GM18517 (cell line): ENCODE results near the gene STOM.

ENCODE experiments used
- ATAC-seq: cut with Tn5 transposase; IDR thresholded peaks from one replicate; pipeline ENCODE4 v1.9.1; 2021; ENCODE audit warnings: mild to moderate bottlenecking, moderate library complexity; ENCODE audit not compliant: unreplicated experiment

STOM gene

DNA sequence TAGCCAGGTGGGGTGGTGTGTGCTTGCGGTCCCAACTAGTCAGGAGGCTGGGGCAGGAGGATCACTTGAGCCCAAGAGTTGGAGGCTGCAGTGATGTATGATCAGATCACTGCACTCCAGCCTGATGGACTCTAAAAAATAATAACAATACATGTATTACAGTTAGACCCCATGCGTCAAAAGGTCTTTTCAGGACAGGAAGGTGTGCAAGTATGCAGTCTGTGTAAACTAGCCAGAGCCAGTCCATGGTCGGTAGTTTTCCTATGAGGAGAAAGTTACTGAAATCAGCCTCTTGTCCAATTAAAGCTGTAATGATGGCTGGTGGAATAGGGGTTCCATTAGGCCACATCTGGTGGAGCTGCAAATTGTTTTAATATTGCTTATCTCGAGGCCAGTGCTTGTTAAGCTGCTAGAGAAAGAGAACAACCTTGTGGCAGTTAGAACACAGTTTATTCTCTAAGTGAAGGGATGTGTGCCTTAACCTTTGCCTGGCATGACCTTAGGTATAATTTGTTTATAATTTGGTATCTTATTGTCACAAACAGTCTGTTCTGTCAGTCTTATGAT is 1.5 kb upstream of the STOM start:
- ATAC-seq = no peak

DNA sequence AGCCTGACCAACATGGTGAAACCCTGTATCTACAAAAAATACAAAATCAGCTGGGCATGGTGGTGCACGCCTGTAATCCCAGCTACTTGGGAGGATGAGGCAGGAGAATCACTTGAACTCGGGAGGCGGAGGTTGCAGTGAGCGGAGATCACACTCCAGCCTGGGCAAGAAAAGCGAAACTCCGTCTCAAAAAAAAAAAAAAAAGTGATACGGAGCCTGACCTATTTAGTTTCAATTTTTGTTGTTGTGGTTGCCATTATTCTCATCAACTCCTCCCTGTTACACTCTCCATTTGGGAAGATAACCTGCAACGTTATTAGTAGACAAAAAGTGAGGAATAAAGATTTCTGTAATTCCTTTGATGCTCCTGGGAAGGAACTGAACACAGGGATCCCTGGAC is 1.3 kb downstream of the STOM start:
- no peak for ATAC-seq

DNA sequence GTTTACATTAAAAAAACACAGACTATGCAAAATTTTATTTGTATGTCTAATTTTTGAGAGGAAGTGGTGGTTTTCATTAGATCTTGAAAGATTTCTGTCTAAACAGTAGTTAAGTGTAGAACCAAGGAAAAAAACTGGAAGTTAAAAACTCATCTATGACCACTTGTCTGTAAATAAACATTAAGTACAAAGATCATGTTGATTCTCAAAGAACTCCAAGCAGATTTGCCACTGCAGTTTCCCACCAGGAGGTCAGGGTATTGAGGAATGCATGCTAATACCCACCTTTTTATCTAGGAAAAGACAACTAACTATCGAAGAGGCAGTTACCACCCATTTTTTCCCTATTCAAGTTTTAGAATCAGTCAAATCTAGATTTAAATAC is 1.9 kb downstream of the STOM start:
- ATAC-seq = no peak

DNA sequence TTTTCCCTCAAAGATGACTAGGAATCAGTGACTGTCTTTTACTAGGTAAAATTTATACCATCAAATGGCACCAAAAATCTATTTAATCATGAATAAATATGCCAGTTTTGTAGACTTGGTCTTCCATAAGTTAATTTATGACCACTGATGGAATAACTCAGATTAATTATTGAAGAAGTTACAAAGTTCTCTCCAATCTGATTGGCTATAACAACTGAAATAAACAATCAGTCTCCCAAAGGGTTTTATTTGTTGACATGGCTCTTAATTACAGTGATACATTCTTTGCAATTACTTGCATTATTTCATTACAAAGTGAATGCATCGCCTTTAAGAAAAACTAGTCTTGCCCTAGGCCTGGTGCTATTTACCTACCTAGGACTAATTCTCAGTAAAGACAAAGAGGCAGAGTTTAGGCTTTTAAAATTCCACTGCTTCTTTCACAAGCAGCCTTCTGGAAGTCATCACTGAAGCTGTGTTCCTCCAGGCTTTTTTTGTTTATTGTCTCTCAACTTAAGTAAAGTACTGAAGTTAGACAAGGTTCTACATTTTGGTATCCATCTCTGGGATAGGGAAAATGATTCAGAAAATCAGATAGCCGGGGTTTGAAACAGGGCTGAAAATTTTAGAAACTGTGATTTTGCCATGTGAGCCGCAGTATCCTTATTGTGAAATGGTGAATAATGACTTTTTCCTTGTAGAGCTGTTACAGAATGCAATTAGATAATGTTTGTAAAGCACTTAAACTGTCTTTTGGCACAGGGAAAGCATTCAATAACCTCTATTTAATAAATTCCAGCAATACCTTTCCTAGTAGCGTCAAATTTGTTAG is 2.5 kb downstream of the STOM start:
- no peak for ATAC-seq

DNA sequence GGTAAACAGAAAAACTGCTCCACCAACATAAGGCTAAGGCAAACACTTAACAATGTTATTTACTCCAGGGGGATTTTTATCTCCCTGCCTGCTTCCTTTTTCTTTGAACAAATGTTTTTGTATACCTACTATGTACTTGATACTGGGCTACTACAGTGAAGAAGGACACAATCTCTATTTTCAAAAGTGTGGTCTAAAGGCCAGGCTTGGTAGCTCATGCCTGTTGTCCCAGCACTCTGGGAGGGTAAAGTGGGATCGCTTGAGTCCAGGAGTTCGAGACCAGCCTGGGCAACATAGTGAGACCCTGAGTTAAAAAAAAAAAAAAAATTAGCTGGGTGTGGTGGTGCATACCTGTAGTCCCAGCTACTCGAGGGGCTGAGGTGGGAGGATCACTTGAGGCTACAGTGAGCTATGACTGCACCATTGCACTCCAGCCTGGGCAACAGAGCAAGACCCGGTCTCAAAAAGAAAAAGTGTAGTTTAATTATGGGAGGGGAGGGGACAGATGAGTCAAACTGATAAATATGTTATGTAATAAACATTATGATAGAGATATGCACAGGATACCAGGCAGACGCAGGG is 3.3 kb downstream of the STOM start:
- ATAC-seq = no peak

DNA sequence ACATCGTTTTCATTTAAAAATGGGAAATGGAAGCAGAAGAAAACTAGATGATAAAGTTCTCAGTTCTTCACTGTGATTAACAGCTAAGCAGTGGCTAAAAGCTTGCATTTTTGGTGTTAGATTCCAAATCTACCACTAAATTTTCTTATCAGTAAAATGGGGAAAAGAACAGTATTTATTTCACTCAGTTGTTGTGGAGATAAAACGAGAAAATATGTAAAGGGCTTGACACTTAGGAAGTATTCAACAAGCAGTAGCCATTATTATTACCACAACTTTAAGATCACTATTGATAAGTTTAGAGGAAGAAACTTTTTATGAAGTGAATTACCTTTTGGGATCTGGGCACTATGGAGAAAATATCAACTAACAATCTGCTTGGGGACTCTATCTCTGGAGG is 4.5 kb downstream of the STOM start:
- no peak for ATAC-seq

DNA sequence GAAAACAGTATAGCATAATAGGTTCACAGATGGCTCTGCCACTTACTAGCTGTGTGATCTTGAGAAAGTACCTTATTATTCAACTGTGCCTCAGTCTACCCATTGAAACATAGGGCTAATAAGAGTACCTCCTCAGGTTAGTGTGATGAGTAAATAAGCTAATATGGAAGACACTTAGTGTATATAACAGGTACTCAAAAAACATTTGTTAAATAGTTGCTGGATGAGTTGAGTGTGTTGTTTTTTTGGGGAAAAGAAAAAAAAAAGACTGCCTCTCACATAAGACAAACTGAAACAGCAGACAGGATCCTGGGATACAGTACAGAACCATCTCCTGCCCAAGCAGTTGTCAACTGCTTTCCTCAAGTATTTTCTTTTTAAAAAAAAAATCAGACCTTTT is 5.2 kb downstream of the STOM start:
- no peak for ATAC-seq

DNA sequence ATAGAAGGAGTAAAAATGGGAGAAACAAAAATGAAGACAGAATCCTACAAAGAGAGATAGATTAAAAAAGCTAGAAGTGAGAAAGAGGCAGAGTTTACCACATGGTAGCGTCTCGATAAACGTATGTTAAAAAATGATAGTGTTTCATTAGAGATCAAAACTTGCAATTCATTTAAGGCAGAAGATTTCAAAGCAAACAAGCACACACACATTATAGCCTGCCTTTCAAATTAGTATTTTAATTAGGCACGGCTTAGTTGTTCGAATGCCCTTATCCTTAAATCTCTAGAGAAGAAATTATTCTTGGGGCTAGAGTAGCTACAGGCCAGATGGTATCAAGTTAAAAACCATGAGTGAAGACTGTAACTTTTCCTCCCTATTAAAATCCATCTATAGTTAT is 6.0 kb downstream of the STOM start:
- no peak for ATAC-seq

DNA sequence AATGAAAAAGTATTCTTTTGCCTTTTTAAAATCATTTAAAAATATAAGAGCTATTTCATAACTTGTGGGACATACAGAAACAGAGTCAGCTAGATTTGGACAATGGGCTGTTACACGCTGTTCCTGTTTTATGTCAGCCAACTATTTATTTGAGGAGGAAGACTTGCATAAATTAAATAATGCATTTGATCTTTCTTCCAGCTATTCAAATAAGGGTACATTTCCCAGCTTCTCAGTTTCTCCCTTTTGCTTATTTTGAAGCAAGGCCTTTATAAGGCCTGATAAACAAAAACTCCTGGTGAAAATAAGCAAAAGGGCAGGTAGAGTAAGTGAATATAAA is 6.5 kb downstream of the STOM start:
- no peak for ATAC-seq

DNA sequence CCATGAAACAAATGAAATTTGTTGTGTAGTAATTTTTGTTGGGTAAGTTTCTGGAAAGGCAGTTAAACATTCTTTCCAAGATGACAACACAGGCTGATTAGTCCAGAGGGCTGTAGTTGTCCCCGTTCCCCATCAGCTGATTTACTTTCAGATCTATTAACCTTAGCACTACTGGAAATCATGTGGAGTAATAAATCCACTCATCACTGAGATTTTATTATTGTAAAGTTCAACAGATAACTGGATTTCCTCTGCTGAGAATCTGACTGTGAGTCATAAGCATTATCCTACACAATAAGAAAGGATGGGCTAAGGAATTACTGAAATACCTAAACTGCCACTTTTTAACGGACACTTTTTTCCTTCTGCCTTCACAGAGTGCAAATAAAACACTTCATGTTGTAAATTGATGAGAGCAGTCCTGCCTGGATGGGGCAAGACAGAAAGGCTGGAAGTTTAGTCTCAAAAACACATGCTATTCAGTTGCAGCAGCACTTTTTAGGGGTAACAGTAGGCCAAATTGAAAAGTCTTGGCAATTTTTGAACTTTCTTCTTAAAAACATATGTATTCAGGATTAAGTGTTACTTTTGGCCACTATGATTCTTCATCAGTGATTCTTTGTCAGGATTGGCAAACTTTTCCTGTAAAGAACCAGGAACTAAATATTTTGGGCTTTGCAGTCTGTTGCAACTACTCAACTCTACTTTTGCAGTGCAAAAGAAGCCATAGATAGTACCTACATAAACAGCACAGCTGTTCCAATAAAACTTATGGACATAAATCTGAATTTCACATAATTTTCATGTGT is 7.0 kb downstream of the STOM start:
- ATAC-seq = no peak

DNA sequence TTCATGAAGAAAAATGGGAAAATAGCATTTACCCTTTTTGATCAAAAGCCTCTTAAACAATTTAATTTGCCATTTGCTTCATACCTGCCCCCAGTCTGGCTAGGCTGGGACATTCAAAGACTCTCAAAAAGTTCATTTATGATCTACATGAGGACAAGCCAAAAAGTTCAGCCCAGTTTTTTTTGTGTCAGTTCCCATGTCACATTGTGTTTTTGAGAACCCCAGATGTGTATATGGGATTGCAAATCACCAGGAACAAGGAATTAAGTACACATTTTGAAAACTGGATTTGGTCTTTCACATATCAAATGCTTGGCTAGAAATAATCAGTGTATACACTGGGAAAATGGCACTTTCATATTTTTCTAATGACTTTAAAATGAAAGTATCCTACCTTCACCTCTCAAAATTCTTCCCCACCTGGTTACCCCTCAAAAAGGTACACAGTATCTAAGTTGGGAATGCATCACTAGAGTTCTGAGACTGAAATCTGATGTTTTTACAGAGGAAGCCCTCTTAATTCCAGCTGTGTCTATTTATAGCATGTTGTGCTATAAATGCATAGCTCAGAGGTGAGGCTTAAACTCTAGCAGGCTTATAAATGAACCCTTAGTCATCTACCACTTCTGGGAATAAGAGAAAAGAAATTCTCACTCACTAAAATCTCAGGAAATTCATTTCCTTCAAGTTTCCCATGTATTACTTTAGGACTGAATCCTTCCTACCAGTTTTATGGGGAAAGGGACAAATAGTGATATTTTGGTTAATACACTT is 9.3 kb downstream of the STOM start:
- ATAC-seq = no peak

DNA sequence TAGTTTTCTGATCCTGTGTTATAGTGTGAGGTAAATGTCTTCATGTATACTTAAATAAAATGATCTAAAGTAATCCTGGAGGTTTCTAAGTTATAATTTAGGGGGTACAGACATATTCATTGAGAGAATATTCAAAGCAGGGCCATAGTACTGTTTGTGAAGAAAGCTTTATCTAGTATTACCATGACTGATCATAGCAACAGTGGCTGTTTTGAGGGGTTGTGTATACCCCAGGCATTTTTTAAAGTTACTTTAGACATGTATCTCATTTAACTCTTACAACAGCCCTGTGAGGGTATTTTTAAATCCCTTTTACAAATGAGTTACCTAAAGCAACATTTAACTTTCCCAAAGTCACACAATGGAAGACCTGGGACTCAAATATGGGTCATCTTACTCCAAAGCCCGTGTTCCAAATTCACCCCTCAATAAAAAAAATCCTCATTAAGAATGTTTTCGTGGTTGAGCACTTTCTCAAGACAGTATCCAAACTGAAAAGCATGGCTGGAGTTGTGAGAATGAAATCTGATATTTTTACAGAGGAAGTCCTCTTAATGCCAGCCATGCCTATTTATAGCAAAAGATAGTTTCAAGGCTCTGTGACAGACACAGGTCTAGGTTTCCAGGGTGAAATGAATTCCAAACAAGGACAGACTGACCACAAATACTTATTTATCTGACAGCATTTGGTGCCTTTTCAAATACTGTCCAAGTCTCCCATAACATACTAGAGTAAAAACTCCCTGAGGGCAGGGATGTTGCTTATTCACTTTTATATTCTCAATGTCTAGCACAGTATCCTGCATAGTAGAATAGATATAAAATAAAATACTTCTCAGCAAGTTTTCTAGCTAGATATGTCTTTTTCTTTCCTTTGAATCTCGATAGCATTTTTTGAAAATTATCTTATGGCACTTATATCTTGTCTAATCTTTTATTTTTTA is 10.4 kb downstream of the STOM start:
- ATAC-seq = no peak

DNA sequence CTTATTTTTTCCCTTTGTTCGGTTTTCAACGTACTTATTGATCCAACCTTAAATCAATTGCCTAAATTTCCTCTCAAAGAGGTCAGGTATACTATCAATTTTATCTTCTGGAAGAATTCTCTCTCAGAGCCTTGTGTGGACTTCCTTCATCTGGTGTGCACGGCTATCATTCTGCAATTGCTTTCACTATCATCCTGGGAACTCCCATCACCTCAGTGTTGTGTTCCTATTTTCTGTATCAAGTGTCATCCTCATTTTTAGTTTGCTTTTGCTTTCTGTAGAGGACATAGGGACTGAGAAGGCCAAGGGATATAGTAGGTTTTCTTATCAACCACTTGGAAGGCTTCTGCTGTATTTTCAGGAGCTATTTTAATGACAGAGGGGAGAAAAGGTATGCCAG is 11.3 kb downstream of the STOM start:
- ATAC-seq = no peak

DNA sequence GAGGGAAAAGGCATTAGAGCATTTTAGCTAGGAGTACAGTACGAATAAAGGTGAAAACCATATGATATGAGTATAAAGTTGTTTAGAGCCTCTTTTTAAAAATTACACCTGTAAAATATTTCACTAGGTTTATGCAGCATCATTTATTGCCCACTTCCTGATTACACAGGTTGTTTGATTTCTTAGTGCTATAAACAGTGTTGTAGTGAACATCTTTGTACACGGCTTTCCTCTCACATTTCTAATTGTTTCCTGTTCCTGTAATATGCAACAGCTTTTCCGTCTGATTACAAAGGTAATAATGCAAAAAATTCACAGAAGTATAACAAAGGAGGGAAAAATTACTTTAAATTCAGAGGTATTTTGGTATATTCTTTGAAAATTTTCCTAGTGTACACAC is 13.0 kb downstream of the STOM start:
- ATAC-seq = no peak

DNA sequence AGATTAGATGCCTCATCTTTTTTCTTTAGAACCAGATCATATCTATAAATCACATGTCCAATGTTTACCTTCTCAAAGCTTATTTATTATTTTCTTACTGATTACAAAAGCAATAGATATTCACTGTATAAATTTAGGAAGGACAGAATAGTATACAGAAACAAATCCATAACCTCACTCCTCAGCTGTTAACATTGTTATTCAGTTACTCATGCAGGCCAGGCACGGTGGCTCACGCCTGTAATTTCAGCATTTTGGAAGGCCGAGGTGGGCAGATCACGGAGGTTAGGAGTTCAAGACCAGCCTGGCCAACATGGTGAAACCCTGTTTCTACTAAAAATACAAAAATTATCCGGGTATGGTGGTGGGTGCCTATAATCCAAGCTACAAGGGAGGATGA is 15.3 kb downstream of the STOM start:
- no peak for ATAC-seq

DNA sequence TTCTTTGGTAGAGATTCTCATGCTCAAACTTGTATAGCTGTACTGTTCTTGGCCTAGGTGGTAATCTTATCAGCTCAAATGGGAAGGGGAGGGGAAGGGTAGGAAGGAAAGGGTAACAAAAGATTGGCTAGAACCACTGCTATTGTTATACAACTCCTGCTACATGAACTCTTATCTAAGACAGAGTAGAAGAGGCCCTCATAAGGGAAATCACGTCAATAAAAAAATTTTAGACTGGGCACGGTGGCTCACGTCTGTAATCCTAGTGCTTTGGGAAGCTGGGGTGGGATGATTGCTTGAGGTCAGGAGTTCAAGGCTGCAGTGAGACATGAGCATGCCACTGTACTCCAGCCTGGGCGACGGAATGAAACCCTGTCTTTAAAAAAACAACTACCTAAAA is 15.9 kb downstream of the STOM start:
- ATAC-seq = no peak

DNA sequence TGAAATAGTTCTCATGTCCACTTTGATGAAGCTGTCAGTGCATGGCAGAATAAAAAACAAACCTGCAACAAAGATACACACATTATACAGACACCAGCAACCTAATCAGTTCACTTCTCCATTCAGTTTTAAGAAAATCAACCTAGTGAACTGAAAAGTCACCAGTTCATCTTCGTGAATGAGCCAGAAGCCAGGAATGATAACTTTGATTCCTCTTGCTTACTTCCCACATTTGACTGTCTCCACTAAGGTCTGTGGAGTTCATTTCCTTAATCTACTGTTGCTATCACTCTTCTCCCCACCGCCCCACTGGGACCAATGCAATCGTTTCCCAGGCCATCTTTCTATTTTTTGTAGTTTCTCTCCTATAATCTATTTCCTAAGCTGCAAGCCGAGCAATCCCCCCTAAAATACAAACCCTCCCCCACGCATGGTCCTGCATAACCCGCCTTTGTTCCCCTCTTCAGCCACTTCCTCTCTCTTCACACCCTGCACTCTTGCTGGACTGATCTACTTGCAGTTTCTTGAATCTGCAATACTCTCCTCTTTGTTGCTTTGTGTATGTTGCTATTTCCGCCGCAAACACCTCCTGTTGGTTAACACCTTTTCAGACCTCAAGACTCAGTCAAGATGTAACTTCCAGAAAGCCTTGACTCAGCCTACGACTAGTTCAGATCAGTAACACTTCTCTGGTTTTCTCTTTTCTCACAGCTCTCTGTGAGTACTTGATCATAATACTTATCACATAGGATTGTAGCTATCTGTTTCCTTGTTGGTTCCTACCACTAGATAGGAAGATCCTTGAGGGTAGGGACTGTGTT is 16.6 kb downstream of the STOM start:
- ATAC-seq = peak; percentile 98

DNA sequence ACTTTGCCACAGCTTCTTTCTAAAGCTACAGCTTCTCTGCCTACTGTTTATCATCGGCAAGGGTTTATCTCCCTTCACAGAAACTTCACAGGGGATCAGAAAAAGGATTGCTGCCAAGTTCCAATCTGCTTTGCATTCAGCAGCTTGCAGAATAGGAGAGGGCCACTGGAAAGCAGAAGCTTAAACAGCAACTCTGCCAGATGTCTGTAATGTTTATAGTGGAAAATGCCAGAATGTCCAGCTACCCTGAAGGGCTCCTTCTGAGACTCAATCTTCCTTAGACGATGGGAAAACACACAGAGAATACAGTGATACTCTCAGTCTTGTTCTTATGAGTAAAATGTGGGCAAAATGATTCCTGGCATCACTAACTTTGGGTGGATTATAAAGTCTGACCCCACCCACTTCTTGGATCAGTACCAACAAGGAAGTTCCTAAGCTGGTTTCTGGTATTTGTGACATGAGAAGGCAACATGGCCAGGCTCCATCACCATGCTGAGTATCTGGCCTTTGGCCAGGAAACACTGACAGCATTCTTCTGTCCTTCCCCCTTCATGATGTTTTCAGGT is 19.0 kb downstream of the STOM start:
- ATAC-seq = no peak

DNA sequence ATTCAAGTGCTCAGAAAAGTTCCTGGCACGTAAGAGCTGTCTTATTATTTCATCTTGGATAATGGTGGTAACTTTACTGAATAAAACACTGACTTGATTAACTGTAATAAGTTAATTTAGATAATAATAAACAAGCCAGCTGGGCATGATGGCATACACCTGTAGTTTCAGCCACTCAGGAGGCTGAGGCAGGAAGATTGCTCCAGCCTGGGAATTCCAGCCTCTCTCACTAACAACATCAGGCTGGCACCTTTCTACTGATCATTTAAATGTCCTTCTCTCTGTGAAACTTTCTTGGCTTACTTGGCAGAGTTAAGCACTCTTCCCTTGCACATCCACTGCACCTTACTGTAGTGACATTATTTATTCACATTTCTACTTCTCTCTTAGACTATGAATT is 20.0 kb downstream of the STOM start:
- no peak for ATAC-seq
